HG03460 (cell line): ENCODE results near the gene CASS4.

Experiments used
- ATAC-seq: cut with Tn5 transposase; IDR thresholded peaks from one replicate; pipeline ENCODE4 v1.9.1; 2021; ENCODE audit not compliant: unreplicated experiment

CASS4 gene

DNA sequence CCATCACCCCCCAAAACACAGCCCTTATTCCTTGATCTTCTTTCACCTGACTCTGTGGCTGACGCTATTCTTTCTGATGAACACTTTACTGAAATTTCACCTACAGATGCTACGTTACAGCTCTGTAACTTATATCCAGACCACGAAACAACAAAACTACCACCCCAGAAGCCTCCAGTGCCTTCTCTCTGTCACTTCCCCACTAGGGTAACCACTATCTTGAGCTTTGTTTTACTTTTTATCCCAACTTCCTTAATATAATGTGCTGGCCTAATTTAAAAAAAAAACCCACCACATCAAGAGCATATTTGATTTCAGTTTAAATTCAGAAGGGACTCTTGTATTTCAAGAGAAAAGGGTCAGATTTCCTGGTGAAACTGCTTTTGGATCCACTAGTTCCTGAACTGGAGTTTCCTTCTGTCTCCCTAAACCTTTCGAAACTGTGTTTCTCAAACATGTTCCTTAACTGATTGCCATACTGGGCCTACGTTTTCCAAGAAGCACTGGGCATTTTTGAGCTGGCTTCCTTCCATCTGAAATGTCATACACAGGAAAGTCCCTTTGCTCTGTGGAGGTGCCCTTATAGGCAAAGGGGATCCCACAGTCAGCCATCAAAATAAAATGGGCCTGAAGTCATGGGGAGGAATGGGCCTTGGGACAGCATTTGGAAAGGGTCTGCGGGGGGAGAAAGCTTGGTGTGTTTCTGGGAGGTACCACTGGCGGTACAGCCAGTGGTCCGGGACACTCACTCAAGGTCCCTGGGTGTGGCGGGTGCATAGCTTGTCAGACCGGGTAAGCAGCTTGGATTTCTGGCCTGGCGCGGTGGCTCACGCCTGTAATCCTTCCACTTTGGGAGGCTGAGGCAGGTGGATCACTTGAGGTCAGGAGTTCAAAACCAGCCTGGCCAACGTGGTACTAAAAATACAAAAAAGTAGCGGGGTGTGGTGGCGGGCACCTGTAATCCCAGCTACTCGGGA, 30.6 kb downstream of the CASS4 start:
- no peak for ATAC-seq

- no peak for ATAC-seq
These were observed 31.8 kb downstream of the CASS4 start for GRCh38 chr20:56443654-56444540.

DNA sequence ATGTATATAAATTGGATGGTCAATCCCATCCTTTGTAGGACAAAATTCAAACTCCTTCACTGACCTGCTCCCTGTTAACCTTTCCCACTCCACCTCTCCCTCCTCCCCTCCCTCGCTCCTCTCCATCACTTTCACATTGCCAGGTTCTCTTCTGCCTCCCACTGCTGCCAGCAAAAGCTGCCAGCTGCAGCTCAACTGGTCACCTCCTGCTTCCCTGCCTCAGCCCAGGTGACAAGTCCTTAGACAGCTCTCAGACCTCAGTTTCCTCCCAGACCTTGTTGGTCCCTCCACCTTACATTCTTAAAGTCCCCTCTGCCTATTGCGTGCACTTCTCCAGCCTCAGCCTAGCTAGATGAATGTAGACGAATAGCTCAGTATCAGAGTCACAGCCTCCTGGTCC, 33.1 kb downstream of the CASS4 start:
- ATAC-seq = no peak

DNA sequence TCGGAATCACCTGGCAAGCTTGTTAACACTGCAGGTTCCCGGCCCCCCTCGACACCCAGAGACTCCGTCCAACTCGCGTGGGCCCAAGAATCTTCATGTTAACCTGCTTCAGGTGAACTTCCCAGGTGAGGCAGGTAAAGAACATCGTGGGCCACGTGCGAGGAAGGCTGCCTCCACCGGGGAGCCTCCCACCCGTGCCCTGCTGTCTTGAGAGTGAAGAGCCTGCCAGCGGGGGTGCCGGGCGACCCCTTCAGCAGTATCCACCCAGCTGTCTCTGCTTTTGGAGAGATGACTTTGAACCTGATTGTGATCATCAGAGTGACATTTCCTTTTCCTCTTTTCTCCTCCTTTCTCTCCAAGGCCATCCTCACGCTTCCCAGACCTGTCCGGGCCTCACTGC, 33.5 kb downstream of the CASS4 start:
- ATAC-seq = no peak

GRCh38 chr20:56447227-56447626, 35.2 kb downstream of the CASS4 start:
- no peak for ATAC-seq

- ATAC-seq = no peak
These were observed 37.4 kb downstream of the CASS4 start for GRCh38 chr20:56449459-56449858.

GRCh38 chr20:56451056-56451765, 39.2 kb downstream of the CASS4 start:
- ATAC-seq = no peak

GRCh38 chr20:56453352-56453751, 41.3 kb downstream of the CASS4 start:
- peak; percentile 71 for ATAC-seq

DNA sequence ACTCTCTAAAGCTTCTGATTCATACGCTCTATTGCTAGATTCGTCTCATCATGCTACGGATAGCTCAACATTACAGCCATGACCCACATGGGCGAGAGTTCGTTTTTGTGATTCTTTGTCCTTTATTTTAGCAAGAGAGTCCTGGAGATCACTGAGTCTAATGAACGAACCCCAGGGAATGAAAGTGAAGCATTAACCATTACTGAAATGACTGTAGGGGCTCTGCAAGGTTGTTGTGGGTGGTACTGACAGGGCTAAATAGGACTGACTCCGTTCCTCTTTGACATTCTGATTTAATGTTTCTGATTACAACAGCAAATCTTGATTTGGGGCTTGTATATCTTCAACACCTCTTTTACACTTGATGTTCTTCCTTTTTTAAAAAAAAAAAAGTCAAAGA, 42.7 kb downstream of the CASS4 start:
- peak; percentile 51 for ATAC-seq

GRCh38 chr20:56458206-56458821, 46.3 kb downstream of the CASS4 start:
- ATAC-seq = no peak

- no peak for ATAC-seq
These were observed 48.4 kb downstream of the CASS4 start for GRCh38 chr20:56460459-56460858.

DNA sequence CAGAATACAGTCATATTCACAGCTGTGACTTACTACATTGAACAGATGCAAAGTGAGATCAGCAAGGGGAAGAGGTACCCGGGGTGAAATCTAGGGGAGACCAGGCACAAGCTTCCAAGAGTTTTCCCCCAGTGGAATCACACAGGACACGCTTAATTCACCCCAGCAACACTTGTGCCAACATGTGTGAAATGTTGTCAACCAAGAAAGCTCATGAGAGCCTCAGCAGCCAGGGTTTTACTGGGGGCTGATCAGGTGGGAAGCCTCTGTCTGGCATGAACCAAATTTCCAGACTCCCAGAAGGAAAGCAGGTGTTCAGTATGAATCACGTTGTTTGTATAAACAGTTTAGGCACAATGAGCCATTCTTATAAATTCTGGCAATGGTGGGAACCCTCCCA, 49.5 kb downstream of the CASS4 start:
- no peak for ATAC-seq

DNA sequence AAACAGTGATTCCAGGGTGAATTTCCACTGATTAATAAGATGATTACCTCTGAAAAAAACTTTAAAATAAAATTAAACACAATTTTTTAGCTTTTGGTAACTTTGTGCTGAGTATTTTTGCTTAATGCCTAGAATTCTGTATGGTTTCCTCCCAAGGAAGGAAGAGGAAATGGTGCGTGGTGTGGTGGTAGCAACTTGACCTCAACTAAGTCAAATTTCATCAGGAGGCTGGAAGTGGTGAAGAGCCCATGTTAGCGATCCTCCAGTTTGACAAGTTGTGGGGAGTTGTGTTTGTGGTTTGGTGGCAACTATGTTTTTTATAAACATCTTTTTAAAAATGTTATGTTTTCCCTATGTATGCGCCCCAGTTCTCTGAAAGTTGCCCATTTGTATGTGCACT, 51.4 kb downstream of the CASS4 start:
- ATAC-seq = no peak

- no peak for ATAC-seq
These were observed 53.9 kb downstream of the CASS4 start for GRCh38 chr20:56465997-56466396.

DNA sequence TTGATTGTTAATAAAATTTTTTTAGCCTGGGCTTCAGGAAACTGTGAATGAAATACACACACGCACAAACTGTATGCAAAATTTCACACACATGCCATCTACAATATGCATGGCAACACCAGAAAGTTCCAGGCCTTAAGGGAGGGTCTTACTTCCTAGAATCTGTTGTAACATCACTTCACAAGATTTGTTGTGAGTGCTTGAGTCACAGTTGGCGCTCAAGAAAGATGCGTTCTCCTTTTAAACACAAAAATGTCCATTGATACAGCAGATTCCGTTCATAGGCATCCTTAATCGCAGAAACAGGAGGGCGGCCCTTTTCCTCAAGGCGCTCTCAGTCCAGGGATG, 55.9 kb downstream of the CASS4 start:
- peak; percentile 2 for ATAC-seq

GRCh38 chr20:56468316-56469076, 56.4 kb downstream of the CASS4 start, which contains the start of gene RTF2:
Gene RTF2 (plus strand): TSS chr20:56468627. CDS start chr20:56468698, 71 bp downstream.
- ATAC-seq = peak; percentile 98

DNA sequence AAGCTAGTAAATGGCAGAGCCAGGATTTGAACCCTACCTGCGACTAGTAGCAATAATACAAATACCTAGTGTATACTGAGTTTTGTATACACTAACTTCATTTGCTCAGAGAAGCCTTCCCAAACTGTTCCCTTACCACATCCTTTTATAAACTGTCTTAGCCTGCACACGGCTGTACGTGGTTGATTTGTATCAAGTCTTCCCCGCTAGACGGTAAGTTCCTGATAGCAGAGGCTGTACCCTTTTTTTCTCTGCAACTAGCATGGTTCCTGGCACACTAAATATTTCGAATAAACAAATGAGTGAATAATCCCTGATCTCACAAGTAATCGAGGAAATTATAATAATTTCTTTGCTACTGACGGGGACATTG, 57.0 kb downstream of the CASS4 start:
- ATAC-seq = no peak

DNA sequence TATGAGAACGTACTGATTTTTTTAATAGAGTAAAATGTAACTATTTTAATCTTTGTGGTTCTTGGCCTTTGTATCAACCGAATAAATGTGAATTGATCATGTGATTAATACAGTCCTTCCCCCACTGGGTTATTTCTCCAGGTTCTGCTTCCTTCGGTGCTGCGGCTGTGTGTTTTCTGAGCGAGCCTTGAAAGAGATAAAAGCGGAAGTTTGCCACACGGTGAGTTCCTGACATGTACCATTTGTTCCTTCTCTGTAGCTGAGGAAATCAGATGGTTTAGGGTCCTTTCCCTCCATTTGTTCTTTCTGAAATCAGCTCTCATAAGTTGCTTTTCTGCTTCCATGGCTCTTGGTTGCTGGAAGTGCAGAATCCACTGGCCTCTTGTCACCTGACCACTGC, 71.9 kb downstream of the CASS4 start:
- ATAC-seq = no peak

DNA sequence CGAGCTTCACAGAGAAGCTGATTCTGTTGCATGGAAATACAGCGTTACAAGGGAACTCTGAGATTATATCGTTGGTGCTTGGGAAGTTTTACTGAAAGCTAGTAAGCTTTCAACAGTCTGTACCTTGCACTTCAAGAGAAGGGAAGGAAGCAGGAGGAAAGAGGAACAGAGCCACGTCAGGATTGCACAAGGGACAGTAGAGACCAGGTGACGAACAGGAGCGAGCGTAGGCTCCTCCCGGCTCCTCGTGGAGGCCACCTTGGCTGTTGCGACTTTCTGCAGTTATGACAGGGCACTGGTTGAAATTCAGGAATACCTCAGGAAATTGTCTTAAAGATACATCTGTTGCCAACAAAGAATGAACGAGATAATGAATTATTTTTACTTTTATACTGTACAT, 75.2 kb downstream of the CASS4 start:
- ATAC-seq = no peak

DNA sequence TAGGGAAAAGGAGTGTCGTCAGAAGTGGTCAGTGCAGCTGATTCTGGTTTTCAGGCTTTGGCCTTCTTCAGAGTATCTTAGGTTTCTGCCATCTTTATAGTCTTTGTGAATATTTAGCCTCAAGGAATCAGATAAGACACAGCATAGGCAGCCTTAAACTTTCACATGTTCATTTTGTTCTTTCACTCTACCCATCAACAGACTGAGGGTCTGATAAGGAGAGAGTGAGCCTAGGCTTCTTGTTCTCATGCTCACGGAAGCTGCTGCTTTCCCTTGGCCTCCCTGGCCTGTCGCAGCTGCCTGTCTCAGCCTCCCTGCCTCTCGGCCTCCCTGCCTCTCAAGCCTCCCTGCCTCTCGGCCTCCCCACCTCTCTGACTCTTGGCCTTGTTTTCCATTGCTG, 76.5 kb downstream of the CASS4 start:
- ATAC-seq = no peak
